ENCODE results near the gene RPS21.

Gene RPS21

DNA sequence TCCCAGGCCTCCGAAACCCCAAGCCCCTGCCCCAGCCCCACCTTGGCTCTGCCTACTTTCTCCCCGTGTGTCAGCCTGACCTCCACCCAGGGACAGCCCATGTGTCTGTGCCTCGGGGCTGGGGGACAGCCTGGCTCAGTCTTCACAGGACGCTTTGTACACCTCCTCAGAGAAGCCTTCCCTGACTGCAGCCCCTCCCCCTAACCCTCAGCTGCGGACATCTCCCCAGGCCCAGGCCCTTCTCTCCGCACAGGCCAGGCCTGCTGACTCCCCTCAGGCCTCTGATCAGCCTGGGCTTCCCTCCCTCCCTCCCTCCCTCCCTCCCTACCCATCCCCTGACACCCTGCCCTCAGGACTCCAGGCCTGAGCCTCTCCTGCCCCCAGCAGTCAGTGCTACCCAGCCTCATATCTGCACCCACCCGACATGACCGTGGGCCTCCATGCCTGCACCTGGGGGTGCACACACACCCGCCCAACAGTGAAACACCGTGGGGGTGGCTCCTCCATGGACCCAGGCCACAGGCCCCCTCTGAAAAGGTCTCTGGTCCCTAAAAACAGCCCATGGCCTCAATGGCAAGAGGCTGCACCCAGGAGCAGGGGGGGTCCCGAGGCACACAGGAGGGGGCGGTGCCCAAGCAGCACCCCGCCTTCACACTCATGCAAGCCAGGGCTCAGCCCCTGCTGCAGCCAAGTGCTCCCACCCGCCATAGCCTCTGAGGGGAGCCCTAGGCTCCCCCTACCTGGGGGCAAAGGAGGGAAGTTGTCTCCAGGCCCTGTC is 32.7 kb upstream of the RPS21 start:
- DNase-seq: no peak

DNA sequence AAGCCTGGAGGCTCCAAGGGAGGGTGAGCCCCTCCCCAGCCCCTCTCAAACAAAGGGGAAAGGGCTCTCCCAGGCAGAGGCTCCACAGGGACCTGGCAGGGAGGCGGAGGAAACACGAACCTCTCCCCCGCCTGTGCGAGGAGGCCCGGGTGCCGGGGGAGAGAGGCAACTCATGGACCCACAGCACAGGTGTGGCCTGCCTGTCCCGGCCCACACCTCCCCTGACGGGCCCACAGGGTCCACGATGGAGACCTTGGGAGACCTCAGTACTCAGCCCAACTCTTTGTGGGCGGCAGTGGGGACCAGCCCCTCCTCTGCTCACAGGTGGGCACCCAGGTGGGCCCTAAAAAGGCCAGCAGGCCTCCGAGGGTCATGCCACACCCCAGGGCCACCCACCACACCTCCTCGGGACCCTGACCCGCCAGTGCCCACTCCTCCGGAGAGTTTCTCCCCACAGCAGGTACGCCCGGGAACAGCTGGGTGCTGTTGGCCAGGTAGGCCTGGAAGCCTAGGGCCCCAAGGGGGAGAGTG is 32.0 kb upstream of the RPS21 start:
- DNase-seq: no peak

DNA sequence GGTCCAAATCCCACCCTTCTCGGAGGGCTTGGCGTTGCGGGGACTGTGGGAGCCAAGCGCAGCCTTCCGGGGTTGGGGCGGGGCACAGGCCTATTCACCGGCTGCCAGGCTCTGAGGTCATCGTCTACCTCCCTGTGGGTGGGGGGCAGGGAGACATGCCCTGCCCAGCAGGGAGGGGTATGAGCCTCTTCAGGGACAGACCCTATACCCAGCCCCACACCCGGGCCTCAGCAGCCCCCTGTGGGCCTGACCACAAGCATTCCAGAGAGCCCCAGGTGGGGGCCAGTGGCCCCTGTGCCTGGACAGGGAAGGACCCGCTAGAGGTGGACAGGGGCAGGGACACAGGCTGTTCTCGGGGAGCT is 31.4 kb upstream of the RPS21 start:
- no peak for DNase-seq

DNA sequence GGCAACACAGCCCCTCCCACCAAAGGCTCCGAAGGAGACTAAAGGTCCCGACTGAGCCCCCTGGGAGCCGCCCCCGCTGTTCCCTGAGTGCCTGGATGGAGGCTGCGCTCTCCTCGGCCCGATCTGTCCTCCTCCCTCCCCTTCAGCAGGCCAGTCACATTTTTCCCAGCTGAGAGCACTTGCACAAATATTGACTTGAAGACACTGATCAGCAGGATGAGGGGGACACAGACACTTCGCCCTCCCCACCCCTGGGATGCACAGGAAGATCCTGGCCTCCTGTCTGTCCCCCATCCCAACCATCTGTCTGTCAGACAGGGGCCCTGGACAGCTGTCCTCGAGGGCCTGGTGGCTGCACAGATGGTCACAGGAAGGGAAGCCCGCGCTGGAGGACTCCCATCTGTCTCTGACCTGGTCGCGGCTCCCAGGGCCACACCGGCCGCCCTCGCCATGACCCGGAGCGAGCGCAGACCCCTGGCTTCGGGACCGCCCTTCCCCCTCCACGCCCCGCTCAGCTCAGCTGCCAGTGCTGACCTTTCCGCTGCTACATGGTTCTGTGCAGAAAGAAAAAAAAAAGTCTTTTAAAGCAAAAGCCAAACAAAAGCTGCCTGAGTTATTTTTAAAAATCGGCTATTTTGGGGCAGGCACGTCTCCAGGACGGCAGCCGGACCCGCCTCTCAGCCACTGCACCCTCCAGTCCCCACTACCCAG is 30.9 kb upstream of the RPS21 start:
- no peak for DNase-seq

DNA sequence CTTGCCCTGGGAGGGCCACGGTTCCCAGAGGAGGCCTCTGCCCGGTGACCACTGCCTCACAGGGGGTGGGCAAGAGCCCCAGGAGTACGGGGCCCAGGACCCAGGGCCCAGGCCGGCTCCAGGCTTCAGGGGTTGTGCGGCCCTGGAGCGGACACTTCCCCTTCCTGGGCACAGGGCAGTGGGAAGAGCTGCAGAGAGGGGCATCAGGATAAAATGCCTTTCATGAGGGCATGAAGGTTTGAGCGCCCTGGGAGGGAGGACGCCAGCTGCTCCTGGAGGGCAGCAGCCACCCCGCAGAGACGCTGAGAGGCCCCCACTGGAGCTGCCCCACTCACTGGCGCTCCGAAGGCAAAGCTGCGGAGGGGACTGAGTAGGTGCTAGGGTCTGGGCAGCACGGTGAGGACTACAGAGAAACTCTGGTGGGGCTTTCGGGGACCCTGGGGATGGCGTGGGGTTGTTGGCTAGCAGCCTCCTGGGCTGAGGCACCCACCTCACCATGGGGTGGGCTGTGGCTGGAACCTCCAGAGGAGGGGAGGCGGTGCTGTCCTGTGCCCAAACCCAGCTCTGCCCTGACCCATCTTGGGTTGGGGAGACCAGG is 30.2 kb upstream of the RPS21 start:
- DNase-seq: no peak

DNA sequence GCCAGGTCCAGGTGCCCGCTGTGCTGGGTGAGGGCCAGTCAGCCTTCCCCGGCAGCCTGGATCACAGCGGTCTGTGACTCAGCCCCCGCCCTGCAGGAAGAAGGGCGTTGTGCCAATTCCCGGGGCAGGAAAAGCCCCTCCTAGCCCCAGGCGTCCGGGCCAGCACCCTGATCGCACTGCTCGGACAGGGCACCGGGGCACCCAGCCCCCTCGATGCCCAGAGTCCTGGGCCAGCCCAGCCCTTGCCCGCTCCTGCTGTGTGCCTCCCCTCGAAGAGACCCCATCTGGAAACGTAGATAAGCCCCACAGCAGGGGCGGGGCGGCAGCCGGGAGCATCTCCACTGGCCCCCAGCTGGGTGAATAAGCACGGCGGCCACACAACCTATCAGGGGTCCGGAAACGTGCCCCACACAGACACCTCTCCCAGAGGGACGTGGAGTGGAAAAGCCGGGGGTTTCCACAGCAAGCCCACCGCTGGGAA is 29.7 kb upstream of the RPS21 start:
- DNase-seq: peak; percentile 35

DNA sequence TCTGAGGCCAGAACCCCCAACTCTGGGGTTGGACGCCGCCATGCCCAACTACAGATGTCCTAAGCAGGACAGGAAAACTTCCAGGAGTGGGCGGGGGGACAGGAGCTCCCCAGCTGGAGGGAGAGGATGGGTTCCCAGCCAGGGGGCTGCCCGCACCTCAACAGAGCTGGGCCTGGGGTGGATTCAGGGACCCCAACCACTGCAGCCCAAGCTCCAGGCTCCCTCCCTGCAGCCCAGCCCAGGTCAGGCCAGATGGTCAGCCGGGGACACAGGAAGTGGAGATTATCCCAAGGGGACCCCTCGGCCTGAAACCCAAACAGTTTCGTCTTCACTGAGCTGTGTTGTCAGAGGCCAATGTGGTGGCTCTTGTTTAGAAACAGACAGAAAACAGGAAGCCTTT is 29.2 kb upstream of the RPS21 start:
- DNase-seq: no peak

DNA sequence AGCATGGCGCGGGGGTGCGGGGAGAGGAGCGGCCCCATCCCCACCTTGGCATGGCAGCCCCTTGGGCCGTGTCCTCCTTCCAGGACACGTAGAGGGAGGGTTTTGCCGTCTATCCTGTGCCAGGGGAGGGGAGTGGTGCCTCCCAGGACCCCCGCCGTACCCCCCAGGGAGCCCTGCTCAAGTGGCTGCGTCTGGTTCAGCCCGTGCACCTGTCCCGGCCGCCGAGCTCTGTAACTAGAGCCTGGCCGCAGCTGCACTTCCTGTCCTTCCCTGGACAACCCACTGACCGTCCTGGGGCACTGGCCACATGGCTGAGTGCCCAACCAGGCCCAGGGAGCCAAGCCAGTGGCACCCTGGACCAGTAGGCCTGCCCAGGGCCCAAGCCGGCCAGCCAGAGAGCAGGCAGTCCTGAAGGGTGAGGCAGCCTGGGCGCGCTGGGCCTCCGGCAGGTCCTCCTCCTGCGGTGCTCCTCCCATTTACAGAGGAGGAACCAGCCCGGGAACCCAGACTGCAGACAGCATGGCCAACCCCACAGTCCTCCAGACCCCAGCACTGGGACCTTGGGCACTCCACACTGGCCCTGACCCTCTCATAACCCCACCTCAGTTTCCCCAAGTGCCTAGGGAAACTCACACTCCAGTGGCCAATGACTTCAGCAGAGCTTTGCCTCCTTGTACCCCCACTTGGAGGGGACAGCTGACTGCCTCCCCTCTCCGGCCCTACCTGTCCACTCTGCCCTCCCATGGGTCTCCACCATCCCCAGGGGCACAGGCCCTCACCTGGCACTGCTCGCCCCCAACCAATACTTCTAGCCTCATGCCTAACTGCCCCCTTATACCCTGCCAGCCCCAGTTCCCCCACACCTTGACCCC is 28.5 kb upstream of the RPS21 start:
- DNase-seq: no peak

DNA sequence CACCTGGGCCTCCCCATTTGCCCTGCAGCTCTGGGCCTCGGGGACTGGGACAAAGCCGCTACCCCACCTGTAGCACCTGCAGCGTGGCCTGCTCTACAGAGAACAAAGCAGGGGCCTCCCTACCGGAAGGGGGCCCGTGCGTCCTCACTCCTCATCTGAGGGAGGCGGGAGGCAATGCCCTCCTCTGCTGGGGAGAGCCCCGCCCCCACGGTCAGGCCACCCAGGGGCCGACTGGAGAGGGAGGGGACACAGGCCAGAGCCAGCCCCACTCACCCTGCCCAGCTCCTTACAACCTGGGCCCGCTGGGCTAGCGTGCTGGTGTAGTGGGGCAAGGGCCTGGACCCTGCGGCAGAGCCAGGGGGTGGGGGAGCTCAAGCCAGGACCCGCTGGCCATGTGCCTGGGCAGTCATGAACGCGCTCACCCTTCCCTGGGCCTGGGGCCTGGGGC is 27.8 kb upstream of the RPS21 start:
- no peak for DNase-seq

DNA sequence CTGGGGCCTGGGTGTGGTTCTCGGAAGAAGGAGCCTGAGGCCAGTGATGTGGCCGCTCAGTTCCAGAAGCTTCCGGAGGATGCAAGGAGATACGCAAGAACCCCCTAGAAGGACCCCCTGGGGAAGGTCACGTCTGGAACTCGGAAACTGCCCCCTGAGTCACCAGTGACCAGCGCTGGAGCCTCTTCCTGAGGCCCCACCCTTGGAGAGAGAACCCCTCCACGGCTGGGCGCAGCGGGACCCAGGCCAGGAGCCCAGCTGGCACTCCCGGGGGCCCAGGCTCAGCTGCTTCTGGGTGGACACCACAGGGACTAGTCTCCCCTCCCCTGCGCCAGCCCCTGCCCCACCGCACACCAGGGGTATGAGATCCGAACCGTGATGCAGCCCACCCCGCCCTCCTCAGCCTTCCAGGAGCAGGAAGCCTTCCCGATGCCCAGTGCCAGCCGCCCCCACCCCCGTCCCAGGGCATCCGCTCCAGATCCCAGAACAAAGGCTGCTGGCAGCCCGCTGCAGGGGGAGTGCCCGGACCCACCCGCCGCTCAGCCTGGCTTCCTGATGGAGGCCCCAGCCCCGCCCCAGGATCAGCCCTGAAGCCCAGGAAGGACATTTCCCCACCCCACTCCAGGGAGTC is 27.3 kb upstream of the RPS21 start:
- DNase-seq: peak; percentile 37

DNA sequence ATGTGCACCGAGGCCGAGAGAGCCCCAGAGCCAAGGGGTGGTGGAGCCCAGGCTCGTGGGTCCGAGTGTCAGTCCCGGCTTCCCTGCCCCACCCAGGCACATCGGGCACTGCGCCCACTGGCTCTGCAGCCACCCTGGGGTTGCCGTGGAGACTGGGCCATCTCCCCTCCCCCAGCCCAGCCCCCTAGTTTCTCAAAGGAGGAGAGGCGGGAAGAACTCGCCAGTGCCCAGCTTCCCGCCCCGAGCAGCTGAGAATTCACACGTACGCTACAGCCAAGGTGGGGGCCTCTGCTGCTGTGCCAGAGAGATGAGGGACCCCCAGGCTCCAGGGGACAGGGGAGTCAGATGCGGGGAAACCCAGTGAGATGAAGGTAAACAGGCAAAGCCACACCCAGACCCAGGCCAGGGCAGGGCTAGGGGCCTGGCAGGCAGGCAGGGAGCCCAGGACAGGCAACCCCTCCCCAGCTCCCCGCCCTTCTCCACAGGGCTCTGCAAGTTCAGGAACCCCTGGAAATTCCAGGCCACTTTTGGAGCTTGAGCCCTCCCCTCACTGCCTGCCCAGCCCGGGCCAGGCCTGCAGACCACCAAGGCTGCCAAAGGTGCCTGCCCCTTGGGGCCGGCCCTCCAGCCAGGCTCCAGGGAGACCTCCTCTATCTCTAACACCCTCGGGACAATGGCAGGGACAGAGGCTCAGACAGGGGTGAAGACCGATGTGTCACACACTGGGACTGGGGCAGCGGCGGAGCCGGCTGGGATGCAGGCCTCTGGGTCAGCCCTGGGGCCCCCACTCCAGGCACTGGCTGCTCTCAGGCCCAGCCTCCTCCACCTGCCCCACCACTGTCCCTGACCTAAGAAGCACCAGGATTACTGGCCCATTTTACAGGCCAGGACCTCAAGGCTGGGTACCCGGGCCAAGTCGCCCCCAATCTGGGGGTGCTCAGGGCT is 25.8 kb upstream of the RPS21 start:
- DNase-seq: no peak

DNA sequence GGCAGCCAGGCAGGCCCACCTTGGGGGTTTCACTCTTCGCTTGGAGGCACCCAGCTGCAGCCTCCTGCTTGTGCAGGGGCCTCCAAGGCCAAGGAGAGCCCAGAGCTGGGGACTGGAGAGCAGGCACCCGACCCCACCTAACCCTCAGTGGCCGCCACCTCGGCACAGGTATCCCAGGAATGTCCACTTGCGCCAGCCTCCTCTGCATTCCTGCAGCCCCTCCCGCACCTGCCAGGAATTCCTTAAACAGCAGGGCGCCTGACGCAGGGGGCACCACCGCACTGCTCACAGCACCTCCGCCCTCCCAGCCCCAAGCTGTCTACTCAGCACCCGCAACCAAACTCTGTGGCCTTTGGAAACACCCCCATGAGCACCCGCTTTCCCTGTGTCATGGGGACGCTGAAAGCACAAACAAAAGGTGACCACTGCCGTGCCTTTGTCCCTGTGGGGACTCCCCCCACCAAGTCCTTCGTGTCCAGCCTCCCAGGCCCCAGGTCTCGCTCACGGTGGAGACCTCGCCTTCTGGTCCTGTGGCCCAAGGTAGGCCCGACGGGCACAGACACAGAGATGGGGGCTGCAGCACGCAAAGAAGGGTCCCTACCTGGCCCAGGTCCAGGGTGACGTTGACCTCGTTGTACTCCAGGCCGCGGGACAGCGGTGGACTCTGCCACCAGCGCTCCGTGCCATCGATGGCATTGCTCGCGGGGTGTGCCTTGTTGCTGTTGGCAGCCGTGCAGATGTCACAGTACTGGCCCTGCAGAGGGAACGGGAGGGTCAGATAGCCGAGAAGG is 24.9 kb upstream of the RPS21 start:
- no peak for DNase-seq

DNA sequence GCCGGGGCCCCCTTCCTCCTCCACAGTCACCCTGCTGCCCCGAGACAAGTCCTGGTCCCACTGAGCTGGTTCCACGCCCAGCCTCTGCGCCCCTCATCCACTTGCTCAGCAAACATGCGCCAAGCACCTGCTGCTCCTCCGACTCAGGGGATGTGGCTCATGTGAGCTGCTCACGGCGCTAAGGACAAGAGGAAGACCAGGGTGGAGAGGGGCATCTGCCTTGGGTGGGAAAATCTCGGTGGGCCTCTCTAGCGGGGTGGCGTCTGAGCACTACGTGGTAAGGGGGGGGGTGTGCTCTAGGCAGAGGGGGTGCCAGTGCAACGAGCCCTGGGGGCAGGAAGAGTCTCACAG is 24.3 kb upstream of the RPS21 start:
- no peak for DNase-seq

DNA sequence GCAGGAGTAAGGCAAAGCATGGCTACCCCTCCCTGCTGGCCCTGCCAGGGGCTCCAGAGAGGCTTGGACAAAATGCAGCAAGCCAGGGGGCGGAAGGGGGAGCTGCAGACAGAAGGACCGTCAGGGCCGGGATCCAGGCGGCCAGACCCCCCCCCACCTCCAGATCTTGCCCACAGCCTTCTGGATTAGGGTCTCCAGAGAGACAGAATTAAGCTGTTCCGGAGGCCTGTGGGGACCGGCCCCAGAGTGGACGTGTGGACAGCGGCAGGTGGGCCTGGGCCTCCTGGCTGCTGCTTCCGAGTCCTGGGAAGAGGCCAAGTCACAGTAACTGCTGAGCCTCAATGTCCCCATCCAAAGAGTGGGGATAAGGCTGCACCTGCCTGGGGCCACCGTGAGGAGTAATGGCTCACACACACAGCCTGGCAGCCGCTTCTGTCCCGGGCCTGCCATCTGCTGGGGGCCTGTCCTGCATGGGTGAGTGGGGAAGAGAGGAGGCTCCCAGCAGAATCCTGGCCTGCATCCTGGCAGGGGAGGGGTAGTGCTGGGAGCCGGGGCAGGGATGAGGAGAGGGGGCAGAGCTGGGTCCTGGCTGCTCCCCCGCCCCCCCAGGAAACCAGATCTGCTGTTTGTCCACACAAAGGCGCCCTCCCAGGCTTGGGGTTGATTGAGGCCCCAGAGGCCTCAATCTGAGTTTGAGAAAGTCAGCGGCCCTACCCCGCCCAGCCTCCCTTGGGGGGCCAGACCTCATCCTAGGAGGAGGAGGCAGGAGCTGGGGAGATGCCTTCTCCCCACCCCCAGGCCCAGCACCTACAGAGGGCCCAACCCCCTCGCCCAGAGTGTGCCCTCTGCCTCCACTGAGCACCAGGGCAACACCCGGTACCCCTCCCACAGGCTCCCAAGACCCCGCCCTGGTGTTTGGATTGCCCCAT is 23.6 kb upstream of the RPS21 start:
- no peak for DNase-seq

DNA sequence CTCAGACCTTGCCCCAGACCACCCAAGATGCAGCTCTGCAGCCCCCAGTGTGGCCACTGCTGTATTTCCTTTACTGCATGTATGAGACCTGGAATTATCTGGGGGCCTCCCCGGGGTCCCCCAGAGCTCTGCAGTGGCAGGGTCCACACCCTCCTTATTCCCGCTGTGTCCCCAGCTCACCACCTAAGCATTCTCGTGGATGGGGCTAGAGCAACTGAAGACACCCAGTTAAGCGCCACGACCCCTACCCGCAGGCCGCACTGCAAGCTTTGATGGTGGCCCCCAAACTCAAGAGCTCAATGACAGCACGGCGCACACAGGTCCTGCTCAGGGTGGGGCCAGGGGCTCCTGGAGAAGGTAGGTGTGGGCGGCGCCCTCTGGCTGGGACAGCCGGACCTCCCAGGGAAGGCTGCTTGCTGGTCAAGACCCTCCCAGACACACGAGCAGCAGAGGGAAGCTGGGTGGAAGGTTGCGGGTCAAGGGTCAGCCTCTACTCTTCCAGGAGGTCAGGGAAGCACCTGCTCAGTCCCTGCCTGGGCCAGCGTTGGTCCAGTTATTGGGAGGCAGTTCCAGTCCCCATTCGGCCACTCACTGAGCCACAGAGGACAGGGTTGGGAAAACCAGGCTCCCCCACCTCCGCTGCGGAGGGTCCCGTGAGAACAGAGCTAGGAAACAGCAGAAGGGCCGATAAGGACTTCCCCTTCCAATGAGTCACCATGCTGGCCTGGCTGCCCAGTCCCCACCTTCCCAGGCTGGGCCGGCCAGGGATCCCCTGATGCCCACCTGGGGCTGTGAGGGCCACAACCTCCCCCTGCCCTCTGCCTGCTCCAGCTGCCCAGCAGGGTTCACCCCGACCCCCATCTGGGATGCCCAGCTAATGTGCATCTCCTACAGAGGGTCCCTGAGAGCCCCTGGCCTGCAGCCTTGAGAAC is 22.7 kb upstream of the RPS21 start:
- no peak for DNase-seq

DNA sequence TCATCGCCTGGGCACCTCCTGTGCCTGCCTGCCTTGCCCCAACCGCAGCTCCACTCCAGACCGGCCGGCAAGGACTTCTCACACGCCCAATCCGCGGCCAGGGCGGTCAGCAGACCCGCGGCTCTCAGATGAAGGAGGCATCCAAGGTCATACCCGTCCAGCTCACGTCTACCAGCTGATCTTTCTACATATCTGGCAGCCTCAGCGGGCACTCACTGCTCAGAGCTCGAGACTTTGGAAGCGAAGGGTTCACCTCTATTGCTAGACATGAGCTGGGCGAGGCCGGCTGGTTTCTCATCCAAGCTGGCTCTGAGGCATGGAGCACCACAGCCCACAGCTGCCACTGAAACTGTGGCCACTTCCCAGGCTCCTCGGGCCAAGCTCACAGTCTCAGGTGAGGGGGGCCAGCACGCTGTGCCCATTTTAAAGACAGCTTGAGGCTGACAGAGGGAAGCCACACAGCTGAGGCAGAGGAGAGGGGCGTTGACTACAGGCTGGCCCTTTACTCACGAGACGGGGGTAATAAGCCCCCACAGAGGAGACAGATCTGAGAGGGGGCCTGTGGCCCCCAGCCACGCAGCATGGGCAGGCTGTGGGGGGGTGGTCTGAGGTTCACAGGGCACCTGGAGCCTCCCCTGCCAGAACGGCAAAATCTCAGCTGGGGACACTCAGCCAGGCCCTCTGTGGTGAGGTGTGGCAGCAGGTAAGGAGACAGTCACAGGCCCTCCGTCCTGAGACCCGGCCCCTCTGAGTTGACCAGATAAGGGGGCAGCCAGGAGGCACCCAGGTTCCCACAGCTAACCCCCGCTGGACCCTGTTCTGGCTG is 21.8 kb upstream of the RPS21 start:
- DNase-seq: no peak

DNA sequence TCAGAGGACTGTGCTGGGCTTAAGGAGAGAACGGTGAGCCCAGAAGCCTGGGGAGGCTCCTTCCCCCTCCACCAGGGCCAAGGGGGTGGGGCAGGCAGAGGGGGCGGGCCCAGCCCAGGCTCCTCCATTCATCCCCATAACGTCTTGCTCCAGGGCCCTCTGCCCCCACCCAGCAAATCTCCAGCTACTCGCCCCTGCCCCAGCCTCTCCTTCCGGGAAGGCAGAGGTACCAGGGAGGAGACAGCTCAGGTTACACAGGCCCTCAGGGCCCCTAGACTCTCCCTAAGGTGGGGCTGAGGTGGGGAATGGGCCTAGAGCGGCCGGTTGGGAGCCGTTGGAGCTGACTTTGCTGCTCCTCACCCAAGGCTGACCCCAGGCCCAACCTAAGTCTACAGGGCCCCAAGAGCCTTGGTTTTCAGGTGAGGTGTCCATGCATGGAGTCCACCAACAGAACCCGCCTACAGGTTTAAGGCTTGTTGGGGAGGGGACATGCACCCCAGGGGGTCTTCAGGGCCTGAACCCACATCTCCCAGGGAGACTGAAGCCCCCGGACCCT is 21.0 kb upstream of the RPS21 start:
- no peak for DNase-seq

All from HCEC 1CT (cell line).